Esophagus squamous epithelium (tissue), 4 donors: ENCODE results near the gene PGGHG.

Experiments used
- POLR2A ChIP-seq, 4 donors: fragments of 450-650 bp; IDR thresholded peaks; one replicate each; pipeline ENCODE4 v1.6.1; 2017; ENCODE audit warnings: antibody characterized with exemption in 4 of 4, mild to moderate bottlenecking in 4 of 4, moderate library complexity in 3 of 4
- TF ChIP-seq, protein P1 (sequence below), 6 experiments: fragments of 450-650 bp in 4 of 6; fragments of 200-600 bp in 2 of 6; sonication (generic) in 2 of 6; IDR thresholded peaks; one replicate each; pipeline ENCODE4 v1.5.1; 2016 to 2019; ENCODE audit warnings: antibody characterized with exemption in 6 of 6, mild to moderate bottlenecking in 4 of 6, moderate library complexity in 4 of 6

DNA sequence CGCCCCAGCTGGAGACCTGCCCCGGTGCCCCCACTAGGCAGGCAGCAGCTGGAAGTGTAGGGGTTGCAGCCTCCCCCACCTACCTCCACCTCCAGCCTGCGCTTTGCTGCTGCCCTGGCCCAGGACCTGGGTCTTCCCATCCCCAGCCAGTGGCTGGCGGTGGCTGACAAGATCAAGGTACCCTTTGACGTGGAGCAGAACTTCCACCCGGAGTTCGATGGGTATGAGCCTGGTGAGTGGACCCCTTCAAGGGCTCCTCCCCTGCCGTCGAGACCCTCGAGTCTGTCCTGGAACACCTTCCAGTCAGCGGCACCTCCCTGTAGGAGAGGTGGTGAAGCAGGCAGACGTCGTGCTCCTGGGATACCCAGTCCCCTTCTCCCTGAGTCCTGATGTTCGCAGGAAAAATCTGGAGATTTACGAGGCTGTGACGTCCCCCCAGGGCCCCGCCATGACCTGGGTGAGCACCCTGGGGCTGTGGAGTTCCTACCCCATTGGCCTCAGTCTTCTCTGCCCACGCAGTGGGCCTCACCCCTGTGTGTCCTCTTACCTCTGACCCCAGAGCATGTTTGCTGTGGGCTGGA lies 4.4 kb downstream of the PGGHG start:
- TF ChIP-seq, protein P1, sequence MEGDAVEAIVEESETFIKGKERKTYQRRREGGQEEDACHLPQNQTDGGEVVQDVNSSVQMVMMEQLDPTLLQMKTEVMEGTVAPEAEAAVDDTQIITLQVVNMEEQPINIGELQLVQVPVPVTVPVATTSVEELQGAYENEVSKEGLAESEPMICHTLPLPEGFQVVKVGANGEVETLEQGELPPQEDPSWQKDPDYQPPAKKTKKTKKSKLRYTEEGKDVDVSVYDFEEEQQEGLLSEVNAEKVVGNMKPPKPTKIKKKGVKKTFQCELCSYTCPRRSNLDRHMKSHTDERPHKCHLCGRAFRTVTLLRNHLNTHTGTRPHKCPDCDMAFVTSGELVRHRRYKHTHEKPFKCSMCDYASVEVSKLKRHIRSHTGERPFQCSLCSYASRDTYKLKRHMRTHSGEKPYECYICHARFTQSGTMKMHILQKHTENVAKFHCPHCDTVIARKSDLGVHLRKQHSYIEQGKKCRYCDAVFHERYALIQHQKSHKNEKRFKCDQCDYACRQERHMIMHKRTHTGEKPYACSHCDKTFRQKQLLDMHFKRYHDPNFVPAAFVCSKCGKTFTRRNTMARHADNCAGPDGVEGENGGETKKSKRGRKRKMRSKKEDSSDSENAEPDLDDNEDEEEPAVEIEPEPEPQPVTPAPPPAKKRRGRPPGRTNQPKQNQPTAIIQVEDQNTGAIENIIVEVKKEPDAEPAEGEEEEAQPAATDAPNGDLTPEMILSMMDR (IDR thresholded peaks at IDR 0.05), result no peak
- no peak for TF ChIP-seq POLR2A (IDR thresholded peaks at IDR 0.05)
